ENCODE measurements around the gene NOTCH1.

NOTCH1 gene

GRCh38 chr9:136566553-136566895 is 20.7 kb upstream of the NOTCH1 start:
- TF ChIP-seq SPI1 (IDR thresholded peaks at IDR 0.05; ENCODE audit: borderline replicate concordance, low read depth): no peak
- TF ChIP-seq POLR2AphosphoS5 (IDR thresholded peaks at IDR 0.05; ENCODE audit: low read depth): no peak
- TF ChIP-seq CTCF (IDR thresholded peaks at IDR 0.05; ENCODE audit: insufficient read depth, low read length): no peak
- no peak for TF ChIP-seq REST (IDR thresholded peaks at IDR 0.05; ENCODE audit: insufficient replicate concordance, low read depth)
- no peak for TF ChIP-seq GABPA (IDR thresholded peaks at IDR 0.05; ENCODE audit: low read depth)
- Histone ChIP-seq H3K4me3 (replicated peaks; ENCODE audit: insufficient read depth, low read length) (no peak overlapping the region), H3K27ac (replicated peaks) (no peak overlapping the region), H3K27me3 (ENCODE audit: insufficient read depth, poor library complexity, severe bottlenecking) (no peaks in the 10 kb centered on the region)
- no peak for DNase-seq (ENCODE audit: low read depth in 1 of 2, low spot score in 1 of 2)

- no peak for DNase-seq (ENCODE audit: low read depth in 1 of 2, low spot score in 1 of 2)
- no peak for TF ChIP-seq SPI1 (IDR thresholded peaks at IDR 0.05; ENCODE audit: borderline replicate concordance, low read depth)
- no peak for TF ChIP-seq POLR2AphosphoS5 (IDR thresholded peaks at IDR 0.05; ENCODE audit: low read depth)
- no peak for TF ChIP-seq GABPA (IDR thresholded peaks at IDR 0.05; ENCODE audit: low read depth)
- TF ChIP-seq REST (IDR thresholded peaks at IDR 0.05; ENCODE audit: insufficient replicate concordance, low read depth): no peak
- TF ChIP-seq CTCF (IDR thresholded peaks at IDR 0.05; ENCODE audit: insufficient read depth, low read length): no peak
- no peak overlapping the region for H3K4me3 ChIP-seq (replicated peaks; ENCODE audit: insufficient read depth, low read length)
- no peaks in the 10 kb centered on the region for H3K27me3 ChIP-seq (ENCODE audit: insufficient read depth, poor library complexity, severe bottlenecking)
- no peak overlapping the region for H3K27ac ChIP-seq (replicated peaks)
Measured at GRCh38 chr9:136565715-136566552, 20.1 kb upstream of the NOTCH1 start.

GRCh38 chr9:136565086-136565714 is 19.4 kb upstream of the NOTCH1 start:
- H3K27me3 ChIP-seq (ENCODE audit: insufficient read depth, poor library complexity, severe bottlenecking): no peaks in the 10 kb centered on the region
- H3K27ac ChIP-seq (replicated peaks): peak overlapping the region; percentile 75
- DNase-seq (ENCODE audit: low read depth in 1 of 2, low spot score in 1 of 2): no peak
- no peak for TF ChIP-seq CTCF (IDR thresholded peaks at IDR 0.05; ENCODE audit: insufficient read depth, low read length)
- no peak for TF ChIP-seq SPI1 (IDR thresholded peaks at IDR 0.05; ENCODE audit: borderline replicate concordance, low read depth)
- TF ChIP-seq REST (IDR thresholded peaks at IDR 0.05; ENCODE audit: insufficient replicate concordance, low read depth): no peak
- no peak for TF ChIP-seq GABPA (IDR thresholded peaks at IDR 0.05; ENCODE audit: low read depth)
- TF ChIP-seq POLR2AphosphoS5 (IDR thresholded peaks at IDR 0.05; ENCODE audit: low read depth): no peak
- H3K4me3 ChIP-seq (replicated peaks; ENCODE audit: insufficient read depth, low read length): no peak overlapping the region

Data from HL-60 (cell line).